SK-MEL-5 (cell line): ENCODE results near the gene ZNF93. TPM values are rescaled to one million over a fixed set of nuclear protein-coding genes. Genes with fewer than 3 reads are reported as not detected.
A peak's percentile ranks its signal among the peaks of the same experiment; 100 is the strongest.
"Not testable (repeated sequence)": the region's sequence is repeated elsewhere in the genome, so short reads cannot be mapped to it uniquely, and the experiment has no call there.

Experiments
- DNase-seq: peaks from one replicate; pipeline ENCODE4 v3.0.0-alpha.2; 2016; ENCODE audit warnings: low read depth, low spot score
- in situ Hi-C: cut with HindIII; loops from 2 replicates; pipeline ENCODE4 v1.10.0; 2016; ENCODE audit warnings: low sequenced_read_pairs, high pct_unique_total_duplicates, low pct_unique_long_range_greater_than_20kb
- total RNA-seq: library from RNA; depleted of rRNA; stranded (reverse); fragments of >200 nt; shearing (Covaris generic); gene quantifications from 2 replicates; pipeline ENCODE4 v1.2.3, GENCODE V29; 2014

Gene ZNF93
- total RNA-seq, 1 experiment from 2014 or later = 3.1 TPM

- DNase-seq = no peak
- in situ Hi-C loops = no loop called here
Observed at GRCh38 chr19:19914596-19914995, 13.8 kb downstream of the ZNF93 start.

GRCh38 chr19:19930417-19930816 is 29.7 kb downstream of the ZNF93 start:
- in situ Hi-C loops = not testable (repeated sequence)
- peak; percentile 43 for DNase-seq

GRCh38 chr19:19933432-19934314 is 32.9 kb downstream of the ZNF93 start:
- in situ Hi-C loops, DNase-seq: not testable (repeated sequence)

GRCh38 chr19:19937403-19937802 is 36.7 kb downstream of the ZNF93 start:
- in situ Hi-C loops = no loop called here
- DNase-seq = no peak

- DNase-seq = no peak
- in situ Hi-C loops = no loop called here
Observed at GRCh38 chr19:19938449-19938848, 37.7 kb downstream of the ZNF93 start.

GRCh38 chr19:19943848-19944582 is 43.3 kb downstream of the ZNF93 start:
- no peak for DNase-seq
- in situ Hi-C loops = no loop called here

- in situ Hi-C loops = no loop called here
- no peak for DNase-seq
Observed at GRCh38 chr19:19944583-19944880, 43.8 kb downstream of the ZNF93 start.

- in situ Hi-C loops = no loop called here
- DNase-seq = no peak
Observed at GRCh38 chr19:19946226-19946625, 45.5 kb downstream of the ZNF93 start.

- no peak for DNase-seq
- in situ Hi-C loops = no loop called here
Observed at GRCh38 chr19:19948800-19949199, 48.1 kb downstream of the ZNF93 start.

GRCh38 chr19:19955208-19955607 is 54.5 kb downstream of the ZNF93 start:
- in situ Hi-C loops = no loop called here
- no peak for DNase-seq

GRCh38 chr19:19956434-19957075 is 55.8 kb downstream of the ZNF93 start:
- in situ Hi-C loops = no loop called here
- DNase-seq = peak; percentile 4

- DNase-seq, in situ Hi-C loops: not testable (repeated sequence)
Observed at GRCh38 chr19:19957766-19958165, 57.0 kb downstream of the ZNF93 start.

- DNase-seq = peak; percentile 54
- in situ Hi-C loops = not testable (repeated sequence)
Observed at GRCh38 chr19:19959151-19959799, 58.5 kb downstream of the ZNF93 start.

- no peak for DNase-seq
- in situ Hi-C loops = no loop called here
Observed at GRCh38 chr19:19964416-19964815, 63.7 kb downstream of the ZNF93 start.

- in situ Hi-C loops, DNase-seq: not testable (repeated sequence)
Observed at GRCh38 chr19:19966126-19966525, 65.4 kb downstream of the ZNF93 start.

GRCh38 chr19:19966862-19967261 is 66.1 kb downstream of the ZNF93 start:
- in situ Hi-C loops = no loop called here
- DNase-seq = no peak
